H54 (cell line): ENCODE data around the gene CHN1.
A peak's percentile ranks its signal among the peaks of the same experiment; 100 is the strongest.

ENCODE experiments used
- DNase-seq: peaks from one replicate; pipeline ENCODE4 v3.0.0; 2011; ENCODE audit warnings: low spot score, mixed read lengths; ENCODE audit not compliant: insufficient read length
- FAIRE-seq: peaks from 3 replicates; lab custom pipeline; 2011; peaks lifted over from hg19 to GRCh38; lab: Jason Lieb, UNC
- POLR2A ChIP-seq: IDR thresholded peaks from 2 replicates; pipeline ENCODE4 v1.6.1; 2011; ENCODE audit warnings: low read depth, mild to moderate bottlenecking, low read length

CHN1 gene

DNA sequence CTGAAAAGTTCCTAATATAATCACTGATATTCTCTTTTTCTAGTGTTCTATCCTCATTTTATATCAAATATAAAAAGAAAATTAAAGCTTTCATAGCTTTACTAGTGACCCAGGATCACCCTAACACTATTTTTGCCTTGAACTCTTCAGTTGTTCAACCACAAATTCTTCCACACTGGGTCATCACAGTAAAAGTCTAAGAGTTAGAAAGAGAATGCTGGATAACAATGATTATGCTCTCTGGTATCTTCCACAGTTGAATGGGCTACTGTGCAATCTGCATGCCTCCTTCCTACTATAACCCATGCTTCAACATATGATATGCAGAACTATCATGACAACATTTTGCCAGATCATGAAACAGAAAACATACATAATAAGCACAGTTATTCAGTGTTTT lies 32.3 kb downstream of the CHN1 start:
- TF ChIP-seq POLR2A = no peak
- DNase-seq = no peak
- peak; percentile 96 for FAIRE-seq

DNA sequence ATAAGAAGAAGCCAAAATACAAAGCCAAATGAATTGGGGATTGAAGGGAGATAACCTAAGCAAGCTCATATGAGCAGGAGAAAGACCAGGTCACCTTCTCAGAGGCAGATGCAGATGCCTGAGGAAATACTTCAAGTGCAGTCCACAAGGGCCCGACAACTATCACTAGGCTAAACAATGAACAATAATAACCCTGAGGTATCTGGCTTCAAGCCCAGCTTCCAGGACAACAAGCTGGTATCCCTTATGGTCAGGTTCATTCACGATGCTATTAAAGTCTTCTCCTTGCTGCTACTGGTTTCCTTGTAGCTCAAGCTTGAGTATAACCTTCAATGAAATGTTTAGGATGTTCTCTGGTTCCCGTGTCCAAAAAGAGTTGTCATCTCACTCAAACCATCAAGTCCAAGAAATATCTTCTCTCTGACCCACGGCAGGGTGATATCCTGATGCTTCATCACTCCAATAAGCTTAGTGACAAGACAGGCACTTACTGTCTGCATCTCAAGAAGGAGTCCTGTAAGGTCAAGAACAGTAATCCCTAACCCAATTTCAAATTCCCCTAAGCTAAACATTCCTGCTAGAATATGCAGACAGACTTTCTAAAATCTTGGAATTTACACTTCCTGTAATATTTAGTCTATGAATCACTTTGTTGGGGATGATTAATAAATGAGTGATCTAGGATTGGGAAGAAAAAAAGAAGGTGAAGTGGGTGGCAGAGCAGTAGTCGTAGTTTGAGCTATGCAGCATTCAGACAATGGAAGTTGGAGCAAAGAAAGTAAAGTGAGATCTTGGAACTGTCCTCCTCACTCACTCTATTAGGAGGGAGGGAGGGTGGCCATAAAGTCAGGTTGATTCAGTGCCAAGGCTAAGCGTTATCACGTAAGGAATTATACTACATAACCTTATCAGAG lies 33.1 kb downstream of the CHN1 start:
- DNase-seq = peak; percentile 26
- FAIRE-seq = no peak
- TF ChIP-seq POLR2A = no peak

DNA sequence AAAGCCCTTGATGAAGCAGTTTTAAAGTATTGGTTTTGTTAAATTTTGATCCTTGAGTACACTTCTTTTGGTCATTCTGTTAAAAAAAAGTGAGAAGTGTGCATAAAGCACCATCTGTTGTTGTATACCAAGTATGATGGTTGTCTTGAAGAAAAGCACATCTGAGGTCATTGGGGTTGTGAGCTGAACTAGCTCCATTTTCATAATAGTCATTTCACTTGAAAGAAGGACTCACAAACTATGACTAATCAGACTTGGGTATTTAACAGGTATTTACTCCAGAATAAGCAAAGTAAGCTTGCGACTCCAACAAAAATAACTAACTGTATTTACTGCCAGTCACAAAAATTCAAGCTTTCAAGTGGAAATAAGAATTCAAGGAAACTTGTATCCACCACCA lies 35.1 kb downstream of the CHN1 start:
- DNase-seq (no peak), FAIRE-seq (no peak)
- no peak for TF ChIP-seq POLR2A

- no peak for FAIRE-seq
- DNase-seq = no peak
- TF ChIP-seq POLR2A = no peak
Measured at GRCh38 chr2:174969091-174969734, 36.0 kb downstream of the CHN1 start.

GRCh38 chr2:174967691-174968260 lies 37.4 kb downstream of the CHN1 start:
- FAIRE-seq (peak; percentile 57), DNase-seq (no peak)
- no peak for TF ChIP-seq POLR2A

DNA sequence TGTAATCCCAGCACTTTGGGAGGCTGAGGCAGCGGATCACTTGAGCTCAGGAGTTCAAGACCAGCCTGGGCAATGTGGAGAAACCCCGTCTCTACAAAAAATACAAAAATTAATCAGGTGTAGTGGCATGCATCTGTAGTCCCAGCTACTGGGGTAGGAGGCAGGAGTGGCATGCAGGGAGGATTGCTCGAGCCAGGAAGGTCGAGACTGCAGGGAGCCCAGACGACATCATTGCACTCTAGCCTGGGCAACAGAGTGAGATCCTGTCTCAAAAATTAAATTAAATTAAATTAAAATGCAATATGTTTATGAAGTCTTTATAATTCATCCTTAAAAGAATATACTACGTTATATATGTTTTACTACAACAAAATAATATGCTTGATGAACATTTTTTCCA lies 38.1 kb downstream of the CHN1 start:
- no peak for TF ChIP-seq POLR2A
- DNase-seq (no peak), FAIRE-seq (no peak)

GRCh38 chr2:174965992-174966744 lies 39.0 kb downstream of the CHN1 start:
- peak; percentile 84 for FAIRE-seq
- TF ChIP-seq POLR2A = no peak
- DNase-seq = no peak

DNA sequence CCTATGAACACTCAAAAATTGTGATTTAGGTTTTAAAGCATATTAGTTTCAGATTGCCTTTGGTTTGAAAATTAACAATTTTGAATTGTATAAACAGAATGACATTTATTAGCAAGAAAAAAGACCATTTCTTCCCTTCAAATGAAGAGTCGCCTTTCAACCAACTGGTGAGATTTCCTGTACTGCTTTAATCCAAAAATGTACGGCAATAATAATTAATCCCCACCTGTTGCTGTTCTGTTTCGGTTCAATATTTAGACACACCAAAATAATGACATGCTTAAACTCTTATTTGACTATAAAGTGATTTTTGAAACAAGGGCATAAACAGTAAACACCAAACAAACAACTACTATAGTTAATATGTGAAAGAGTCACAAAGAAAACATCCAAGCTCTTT lies 39.6 kb downstream of the CHN1 start:
- FAIRE-seq = no peak
- no peak for DNase-seq
- TF ChIP-seq POLR2A = no peak

DNA sequence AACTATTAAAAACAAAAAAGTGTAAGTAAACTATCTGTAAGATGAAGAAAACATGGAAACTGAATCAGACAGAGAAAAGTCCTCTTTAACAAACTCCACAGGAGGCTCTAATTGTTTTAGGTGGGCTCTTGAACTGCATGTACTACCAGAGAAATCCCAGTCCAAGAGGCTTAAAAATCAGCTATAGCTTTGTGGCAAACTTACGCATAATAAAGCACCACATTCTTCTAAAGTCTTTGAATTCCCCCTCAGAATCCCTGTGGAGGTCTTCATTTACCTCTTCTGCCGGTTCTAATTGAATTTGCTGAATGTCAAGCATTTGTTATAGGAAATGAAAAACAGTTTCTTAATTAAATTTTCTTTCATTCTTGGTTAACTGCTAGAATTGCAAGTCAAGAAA lies 40.8 kb downstream of the CHN1 start:
- TF ChIP-seq POLR2A = no peak
- FAIRE-seq (no peak), DNase-seq (no peak)

GRCh38 chr2:174963437-174964400 lies 41.5 kb downstream of the CHN1 start:
- FAIRE-seq (peak; percentile 36), DNase-seq (no peak)
- no peak for TF ChIP-seq POLR2A

- DNase-seq (no peak), FAIRE-seq (no peak)
- TF ChIP-seq POLR2A = no peak
Measured at GRCh38 chr2:174959787-174960186, 45.4 kb downstream of the CHN1 start.

GRCh38 chr2:174957050-174957449 lies 48.1 kb downstream of the CHN1 start:
- DNase-seq (no peak), FAIRE-seq (peak; percentile 41)
- TF ChIP-seq POLR2A = no peak

GRCh38 chr2:174952607-174953006 lies 52.6 kb downstream of the CHN1 start:
- no peak for TF ChIP-seq POLR2A
- FAIRE-seq (peak; percentile 11), DNase-seq (no peak)
